Endothelial cell (in vitro differentiated cells): ENCODE measurements around the gene PABPC3. TPM values are rescaled to one million over a fixed set of nuclear protein-coding genes. Genes with fewer than 3 reads are reported as not detected.

Source experiments
- DNase-seq: peaks from one replicate; pipeline ENCODE4 v3.0.0; 2021; ENCODE audit warnings: low spot score
- H3K27ac Mint-ChIP-seq: one replicate; pipeline ENCODE4 v1.8.0; 2021; ENCODE audit warnings: mixed read lengths, inconsistent platforms; ENCODE audit not compliant: unreplicated experiment
- H3K27me3 Mint-ChIP-seq: one replicate; pipeline ENCODE4 v1.8.0; 2021; ENCODE audit warnings: mild to moderate bottlenecking, moderate library complexity, mixed read lengths, inconsistent platforms; ENCODE audit not compliant: unreplicated experiment
- H3K36me3 Mint-ChIP-seq: one replicate; pipeline ENCODE4 v1.8.0; 2021; ENCODE audit warnings: mild to moderate bottlenecking, low read depth, mixed read lengths, inconsistent platforms; ENCODE audit not compliant: unreplicated experiment
- H3K4me1 Mint-ChIP-seq: one replicate; pipeline ENCODE4 v1.8.0; 2021; ENCODE audit warnings: mild to moderate bottlenecking, mixed read lengths, inconsistent platforms; ENCODE audit not compliant: unreplicated experiment
- H3K4me3 Mint-ChIP-seq: one replicate; pipeline ENCODE4 v1.8.0; 2021; ENCODE audit warnings: mild to moderate bottlenecking, mixed read lengths, inconsistent platforms; ENCODE audit not compliant: unreplicated experiment
- H3K9me3 Mint-ChIP-seq: one replicate; pipeline ENCODE4 v1.8.0; 2021; ENCODE audit warnings: mixed read lengths, inconsistent platforms; ENCODE audit not compliant: unreplicated experiment
- CTCF ChIP-seq: fragments of 200-600 bp; sonication (generic); IDR thresholded peaks from one replicate; pipeline ENCODE4 v1.5.0; 2021; ENCODE audit warnings: antibody characterized with exemption; ENCODE audit not compliant: unreplicated experiment
- total RNA-seq: library from RNA; stranded (reverse); fragmentation: NEBNext Ultra II Directional; extraction: Animal tissue kit (Norgen Biotek cat#: 25700); gene quantifications from one replicate; pipeline ENCODE4 v1.2.1, GENCODE V29; 2021; ENCODE audit not compliant: unreplicated experiment

Gene PABPC3
- total RNA-seq, 1 donor from 2014 or later = 0.44 TPM

GRCh38 chr13:25147638-25148401 is 51.9 kb downstream of the PABPC3 start:
- peaks cover 2% of the 10 kb centered on the region for H3K4me1 Mint-ChIP-seq

GRCh38 chr13:25148402-25148771 is 52.5 kb downstream of the PABPC3 start:
- no peaks in the 10 kb centered on the region for H3K36me3 Mint-ChIP-seq
- no peak overlapping the region for H3K27ac Mint-ChIP-seq
- peaks cover 6% of the 10 kb centered on the region for H3K4me1 Mint-ChIP-seq
- no peak for DNase-seq
- no peaks in the 10 kb centered on the region for H3K27me3 Mint-ChIP-seq
- TF ChIP-seq CTCF = no peak
- H3K9me3 Mint-ChIP-seq = no peaks in the 10 kb centered on the region
- H3K4me3 Mint-ChIP-seq = no peak overlapping the region

More at GRCh38 chr13:25147638-25148401, 51.9 kb downstream of the PABPC3 start:
- H3K9me3 Mint-ChIP-seq = no peaks in the 10 kb centered on the region
- H3K36me3 Mint-ChIP-seq = no peaks in the 10 kb centered on the region
- no peak for TF ChIP-seq CTCF
- no peak overlapping the region for H3K4me3 Mint-ChIP-seq
- DNase-seq = no peak
- H3K27me3 Mint-ChIP-seq = no peaks in the 10 kb centered on the region
- H3K27ac Mint-ChIP-seq = no peak overlapping the region

Other genes with a start within 250 kb of the PABPC3 start
- 1.5 TPM for gene AMER2, start 76.2 kb downstream of the PABPC3 start, total RNA-seq
- 21.2 TPM for gene MTMR6, start 191.4 kb downstream of the PABPC3 start, total RNA-seq
- gene NUP58, start 205.5 kb downstream of the PABPC3 start, total RNA-seq = 49.9 TPM